NCI-H82 (cell line): ENCODE measurements around the gene SCNN1B.

Experiments used
- DNase-seq: peaks from one replicate; lab custom pipeline; 2025; lab: John Stamatoyannopoulos, UW

Gene SCNN1B

GRCh38 chr16:23408242-23408822, 106.2 kb downstream of the SCNN1B start:
- no peak for DNase-seq

GRCh38 chr16:23408823-23409298, 106.8 kb downstream of the SCNN1B start:
- peak; percentile 94 for DNase-seq

GRCh38 chr16:23409522-23409921, 107.4 kb downstream of the SCNN1B start:
- no peak for DNase-seq

- no peak for DNase-seq
These were observed 108.1 kb downstream of the SCNN1B start for GRCh38 chr16:23410176-23410575.

- no peak for DNase-seq
These were observed 112.6 kb downstream of the SCNN1B start for GRCh38 chr16:23414731-23415130.

- DNase-seq: no peak
These were observed 114.7 kb downstream of the SCNN1B start for GRCh38 chr16:23416816-23417215.

- no peak for DNase-seq
These were observed 117.9 kb downstream of the SCNN1B start for GRCh38 chr16:23420011-23420410.

GRCh38 chr16:23423496-23424049, 121.5 kb downstream of the SCNN1B start:
- DNase-seq: no peak

GRCh38 chr16:23424292-23424958, 122.3 kb downstream of the SCNN1B start:
- DNase-seq: no peak

- no peak for DNase-seq
These were observed 126.2 kb downstream of the SCNN1B start for GRCh38 chr16:23428351-23428750.
